Breast epithelium (tissue), 3 donors: ENCODE results near the gene DEPP1.

Experiments
- POLR2A ChIP-seq: fragments of 450-650 bp; IDR thresholded peaks from one replicate; pipeline ENCODE4 v1.6.1; 2016; ENCODE audit warnings: antibody characterized with exemption, mild to moderate bottlenecking, moderate library complexity
- TF ChIP-seq, protein P1 (sequence below), 3 donors: fragments of 450-650 bp; IDR thresholded peaks; one replicate each; pipeline ENCODE4 v1.5.1; 2016 to 2017; ENCODE audit warnings: antibody characterized with exemption in 3 of 3, mild to moderate bottlenecking in 3 of 3, moderate library complexity in 3 of 3

- no peak for TF ChIP-seq POLR2A
- TF ChIP-seq, protein P1, sequence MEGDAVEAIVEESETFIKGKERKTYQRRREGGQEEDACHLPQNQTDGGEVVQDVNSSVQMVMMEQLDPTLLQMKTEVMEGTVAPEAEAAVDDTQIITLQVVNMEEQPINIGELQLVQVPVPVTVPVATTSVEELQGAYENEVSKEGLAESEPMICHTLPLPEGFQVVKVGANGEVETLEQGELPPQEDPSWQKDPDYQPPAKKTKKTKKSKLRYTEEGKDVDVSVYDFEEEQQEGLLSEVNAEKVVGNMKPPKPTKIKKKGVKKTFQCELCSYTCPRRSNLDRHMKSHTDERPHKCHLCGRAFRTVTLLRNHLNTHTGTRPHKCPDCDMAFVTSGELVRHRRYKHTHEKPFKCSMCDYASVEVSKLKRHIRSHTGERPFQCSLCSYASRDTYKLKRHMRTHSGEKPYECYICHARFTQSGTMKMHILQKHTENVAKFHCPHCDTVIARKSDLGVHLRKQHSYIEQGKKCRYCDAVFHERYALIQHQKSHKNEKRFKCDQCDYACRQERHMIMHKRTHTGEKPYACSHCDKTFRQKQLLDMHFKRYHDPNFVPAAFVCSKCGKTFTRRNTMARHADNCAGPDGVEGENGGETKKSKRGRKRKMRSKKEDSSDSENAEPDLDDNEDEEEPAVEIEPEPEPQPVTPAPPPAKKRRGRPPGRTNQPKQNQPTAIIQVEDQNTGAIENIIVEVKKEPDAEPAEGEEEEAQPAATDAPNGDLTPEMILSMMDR (IDR thresholded peaks at IDR 0.05): no peak
These were observed 927 bp upstream of the DEPP1 start for GRCh38 chr10:44979281-44980191.
